Myocyte (in vitro differentiated cells): ENCODE measurements around the gene RABL6. TPM values are rescaled to one million over a fixed set of nuclear protein-coding genes. Genes with fewer than 3 reads are reported as not detected.
"Not testable (repeated sequence)": the region's sequence is repeated elsewhere in the genome, so short reads cannot be mapped to it uniquely, and the experiment has no call there.

Experiments
- DNase-seq: peaks from one replicate; pipeline ENCODE4 v3.0.0-alpha.2; 2012; ENCODE audit warnings: low read depth
- polyA plus RNA-seq: library from polyadenylated mRNA; unstranded; fragments of >200 nt; gene quantifications from one replicate; pipeline ENCODE4 v1.2.1, GENCODE V29; 2012; ENCODE audit warnings: missing spikeins
- total RNA-seq: library from RNA; depleted of rRNA; stranded (reverse); fragments of >200 nt; gene quantifications from 2 replicates; pipeline ENCODE4 v1.2.3, GENCODE V29; 2014

Gene RABL6
- total RNA-seq: 94.2 and 122 TPM in 2 replicates
- polyA plus RNA-seq: 88.8 TPM

DNA sequence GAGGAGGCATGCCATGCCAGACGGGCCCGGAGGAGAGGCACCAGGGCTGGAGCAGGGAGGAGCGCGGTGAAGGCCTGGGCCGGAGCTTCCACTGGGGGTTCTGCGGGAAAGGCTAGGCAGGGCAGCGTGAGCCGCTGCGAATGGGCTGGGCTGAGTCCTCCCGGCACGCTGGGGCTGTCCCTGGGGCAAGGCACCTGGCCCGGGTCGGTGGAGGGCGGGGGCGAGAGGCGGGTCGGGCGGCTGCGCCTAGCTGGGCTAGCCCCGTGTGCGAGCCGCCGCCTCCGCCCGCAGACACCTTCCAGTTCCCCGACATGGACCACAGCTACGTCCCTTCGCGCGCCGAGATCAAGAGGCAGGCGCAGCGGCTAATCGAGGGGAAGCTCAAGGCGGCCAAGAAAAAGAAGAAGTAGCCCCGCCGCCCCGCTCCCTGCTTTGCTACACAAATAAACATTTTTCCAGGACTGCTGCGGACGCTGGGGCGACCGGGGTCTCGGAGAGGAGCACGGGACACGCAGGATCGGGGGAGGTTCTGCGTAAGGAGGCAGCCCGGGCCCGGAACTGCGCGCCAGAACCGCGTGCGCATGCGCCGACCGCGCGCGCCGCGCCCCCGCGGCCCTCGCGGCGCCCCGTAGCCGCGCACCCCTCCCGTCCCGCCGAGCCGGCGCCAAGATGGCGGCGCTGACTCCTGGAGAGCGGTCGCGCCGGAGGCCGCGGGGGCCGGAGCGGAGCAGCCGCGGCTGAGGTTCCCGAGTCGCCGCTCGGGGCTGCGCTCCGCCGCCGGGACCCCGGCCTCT lies at the start of gene RABL6:
Gene RABL6, plus strand, starts transcription at position 668 of the 794 bp plus-strand sequence. CDS start 249 bp downstream, outside the sequence.
- peak; percentile 75 for DNase-seq

GRCh38 chr9:136759001-136759400 lies 48.7 kb upstream of the RABL6 start:
- DNase-seq: no peak

- DNase-seq: no peak
Measured at GRCh38 chr9:136759436-136760325, 48.1 kb upstream of the RABL6 start.

DNA sequence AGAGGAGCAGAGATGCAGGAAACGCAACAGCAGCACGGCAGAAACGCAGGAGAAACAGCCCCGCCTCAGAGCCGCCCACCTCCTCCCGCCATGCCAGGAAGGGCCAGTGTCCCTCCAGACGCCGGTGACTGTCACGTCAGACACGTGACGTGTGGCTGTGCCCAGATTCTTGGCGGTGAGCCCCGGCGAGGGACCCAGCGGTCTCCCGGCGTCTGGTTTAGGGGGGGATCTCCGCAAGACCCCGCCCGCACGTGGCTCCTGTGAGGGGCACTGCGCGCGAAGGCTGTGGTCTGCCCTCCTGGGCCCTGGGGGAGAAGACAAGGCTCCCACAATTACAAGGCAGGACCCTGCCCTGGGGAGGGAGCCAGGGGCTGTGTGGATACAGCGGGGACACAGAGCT lies 47.3 kb upstream of the RABL6 start:
- DNase-seq: no peak

GRCh38 chr9:136760834-136761544 lies 46.8 kb upstream of the RABL6 start:
- DNase-seq: peak; percentile 66

- DNase-seq: no peak
Measured at GRCh38 chr9:136761545-136761981, 46.2 kb upstream of the RABL6 start.

GRCh38 chr9:136762221-136762691 lies 45.5 kb upstream of the RABL6 start:
- no peak for DNase-seq

DNA sequence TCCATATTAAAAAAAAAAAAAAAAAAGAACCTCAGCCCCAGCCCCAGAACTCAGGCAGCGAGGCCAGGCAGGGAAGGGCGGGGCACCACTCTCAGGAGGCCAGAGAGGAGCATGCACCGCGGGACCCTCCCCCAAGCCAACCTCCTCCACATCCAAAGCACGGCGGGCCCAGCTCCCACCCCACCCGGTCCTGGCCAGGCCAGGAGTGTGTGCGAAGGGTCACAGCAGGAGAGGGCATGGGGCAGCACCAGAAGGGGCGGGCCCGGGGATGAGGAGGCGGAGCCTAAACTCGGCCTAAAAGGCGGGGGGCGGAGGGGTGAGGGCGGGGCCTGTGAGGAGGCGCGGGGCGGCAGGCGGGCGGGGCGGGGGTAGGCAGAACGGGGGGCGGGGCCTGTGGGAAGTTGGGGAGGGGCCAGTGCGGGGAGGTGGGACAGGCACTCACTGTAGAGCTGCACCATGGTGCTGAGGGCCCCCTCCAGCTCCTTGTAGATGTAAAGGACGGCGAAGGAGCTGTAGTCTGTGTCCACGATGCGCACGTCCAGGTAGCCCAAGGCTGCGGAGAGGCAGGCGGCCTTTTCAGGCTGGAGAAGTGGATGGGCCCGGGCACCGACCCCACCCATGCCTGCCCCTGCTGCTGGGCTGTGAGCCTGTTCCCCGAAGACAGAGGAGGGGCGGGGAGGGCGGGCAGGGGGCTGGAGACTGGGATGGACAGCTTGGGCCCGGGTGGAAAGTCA lies 44.7 kb upstream of the RABL6 start:
- no peak for DNase-seq

GRCh38 chr9:136763649-136764035 lies 44.1 kb upstream of the RABL6 start:
- DNase-seq: no peak

DNA sequence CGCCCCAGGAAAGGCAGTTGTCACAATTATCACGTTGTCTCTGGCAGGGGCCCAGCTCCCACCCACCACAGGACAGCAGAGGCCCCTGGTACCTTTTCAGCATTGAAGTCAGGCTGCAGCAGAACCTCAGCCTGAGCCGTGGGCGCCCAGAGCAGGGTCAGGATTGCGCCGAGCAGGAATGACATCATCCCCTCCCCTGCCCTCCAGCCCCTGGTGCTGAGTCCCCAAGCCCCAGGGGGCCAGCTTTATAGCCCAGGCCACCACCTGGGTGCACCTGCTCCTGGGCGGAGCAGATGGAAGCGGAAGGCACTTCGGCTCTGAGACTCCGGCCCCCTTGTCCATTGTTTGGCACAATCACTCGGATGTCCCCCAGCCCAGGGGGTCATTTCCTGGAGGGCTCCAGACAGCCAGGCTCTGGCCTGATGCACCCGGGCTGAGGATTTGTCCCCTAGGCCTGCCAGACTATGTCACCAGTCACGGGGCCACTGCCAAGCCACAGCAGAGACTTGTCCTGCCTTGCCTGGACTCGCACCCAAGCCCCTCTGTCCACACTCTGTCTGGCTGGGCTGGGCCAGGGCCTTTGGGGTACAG lies 43.4 kb upstream of the RABL6 start, which contains the start of gene LCN15:
Gene LCN15, minus strand, starts transcription at position 218 of the 591 bp plus-strand sequence. Its CDS starts 30 bp downstream, at position 188.
- DNase-seq: no peak

GRCh38 chr9:136765041-136765440 lies 42.7 kb upstream of the RABL6 start:
- DNase-seq: no peak

DNA sequence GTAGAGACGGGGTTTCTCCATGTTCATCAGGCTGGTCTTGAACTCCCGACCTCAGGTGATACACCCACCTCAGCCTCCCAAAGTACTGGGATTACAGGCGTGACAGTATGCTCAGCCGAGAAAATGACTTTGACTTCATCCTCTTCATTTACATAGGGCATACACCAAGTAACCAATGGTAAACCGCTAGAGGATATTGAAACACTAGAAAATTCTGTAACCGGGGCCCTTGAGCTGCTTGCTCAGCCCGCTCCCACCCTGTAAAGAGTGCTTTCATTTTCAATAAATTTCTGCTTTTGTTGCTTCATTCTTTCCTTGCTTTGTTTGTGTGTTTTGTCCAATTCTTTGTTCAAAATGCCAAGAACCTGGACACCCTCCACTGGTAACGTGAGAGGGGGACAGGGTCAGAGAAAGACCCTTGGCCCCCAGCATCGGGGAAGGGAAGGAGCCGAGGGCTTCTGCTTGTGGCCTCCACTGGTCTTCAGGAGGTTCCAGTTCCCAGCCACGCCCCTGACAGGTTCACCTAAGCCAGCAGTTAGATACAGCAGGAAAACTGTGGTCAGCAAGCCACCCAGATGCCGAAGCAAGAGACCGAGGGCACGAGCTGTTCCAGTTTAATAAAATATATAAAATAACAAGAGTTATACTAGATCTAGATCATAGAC lies 41.9 kb upstream of the RABL6 start:
- DNase-seq: not testable (repeated sequence)

GRCh38 chr9:136766410-136767120 lies 41.2 kb upstream of the RABL6 start:
- peak; percentile 80 for DNase-seq

GRCh38 chr9:136769710-136770191 lies 38.0 kb upstream of the RABL6 start:
- no peak for DNase-seq

- no peak for DNase-seq
Measured at GRCh38 chr9:136771907-136772415, 35.8 kb upstream of the RABL6 start.

DNA sequence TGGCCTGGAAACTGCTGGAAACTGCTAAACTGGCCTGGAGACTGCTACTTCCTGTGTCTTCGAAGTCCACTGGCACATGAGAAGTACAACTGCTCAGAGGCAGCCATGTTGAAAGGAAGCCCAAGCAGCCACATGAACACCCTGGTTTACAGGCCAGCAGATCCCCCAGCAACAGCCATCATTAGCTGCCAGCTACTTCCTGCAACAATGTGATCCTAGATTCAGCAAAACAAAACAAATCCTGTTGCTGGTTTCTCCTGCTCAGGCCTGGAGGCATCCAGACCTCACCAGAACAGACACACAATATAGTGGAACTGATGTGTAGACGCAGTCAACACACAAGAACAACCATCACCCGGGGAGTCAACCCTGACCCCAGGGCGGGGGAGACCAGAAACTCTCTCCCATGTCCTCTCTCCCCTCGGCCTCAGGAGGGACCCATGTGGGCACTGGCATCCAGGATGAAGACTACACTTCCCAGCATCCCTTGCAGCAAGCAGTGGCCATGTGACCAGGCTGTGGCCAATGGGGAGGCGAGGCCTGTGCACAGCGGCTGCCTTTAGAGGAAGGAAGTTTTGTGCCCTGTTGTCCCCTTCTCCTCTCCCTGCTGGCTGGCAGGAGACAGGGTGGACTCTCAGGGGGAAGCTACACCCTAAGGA lies 34.2 kb upstream of the RABL6 start:
- DNase-seq: no peak

GRCh38 chr9:136774416-136775045 lies 33.2 kb upstream of the RABL6 start:
- DNase-seq: no peak
